Stimulated activated CD8-positive, alpha-beta memory T cell treated with anti-CD3 and anti-CD28 coated beads, Interleukin-7, amount 100 ng/mL, for 1 hour (primary cell): ENCODE results near the gene C2CD4C.
"Not testable (repeated sequence)": the region's sequence is repeated elsewhere in the genome, so short reads cannot be mapped to it uniquely, and the experiment has no call there.

ENCODE experiments used
- DNase-seq, 2 donors: peaks; one replicate each; pipeline ENCODE4 v3.0.0-alpha.2; 2020; ENCODE audit warnings: low read depth in 2 of 2

Gene C2CD4C

GRCh38 chr19:415292-415691 lies 6.3 kb upstream of the C2CD4C start:
- no peak for DNase-seq

DNA sequence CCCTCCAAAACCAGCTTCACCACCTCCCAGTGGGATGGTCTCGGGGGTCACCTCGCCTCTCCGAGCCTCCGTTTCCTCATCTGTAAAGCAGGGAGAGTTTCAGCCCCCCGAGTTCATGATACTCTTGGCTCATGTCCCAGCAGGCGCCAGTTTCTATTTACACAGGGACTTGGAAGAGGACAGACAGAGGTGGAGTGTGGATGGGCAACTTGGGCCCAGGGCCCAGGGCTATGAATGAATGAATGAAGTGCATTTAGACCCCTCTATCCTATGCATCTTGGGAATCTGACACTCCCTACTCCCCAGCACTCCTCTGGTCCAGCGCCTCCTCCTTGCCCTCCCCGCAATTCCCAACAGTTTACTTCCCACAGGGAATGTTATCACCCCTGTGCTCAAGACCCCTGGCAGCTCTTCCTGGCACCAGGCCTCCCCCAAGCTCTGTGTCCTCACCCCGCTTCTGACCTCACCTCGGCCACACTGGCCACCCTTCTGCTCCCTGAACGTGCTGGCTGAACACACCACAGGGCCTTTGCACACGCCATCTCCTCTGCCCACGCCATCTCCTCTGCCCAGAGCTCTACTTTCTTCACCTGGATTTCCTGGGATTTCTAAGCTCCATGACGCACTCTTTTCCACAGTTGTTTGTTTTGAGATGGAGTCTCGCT lies 4.9 kb upstream of the C2CD4C start:
- DNase-seq, result no peak

DNA sequence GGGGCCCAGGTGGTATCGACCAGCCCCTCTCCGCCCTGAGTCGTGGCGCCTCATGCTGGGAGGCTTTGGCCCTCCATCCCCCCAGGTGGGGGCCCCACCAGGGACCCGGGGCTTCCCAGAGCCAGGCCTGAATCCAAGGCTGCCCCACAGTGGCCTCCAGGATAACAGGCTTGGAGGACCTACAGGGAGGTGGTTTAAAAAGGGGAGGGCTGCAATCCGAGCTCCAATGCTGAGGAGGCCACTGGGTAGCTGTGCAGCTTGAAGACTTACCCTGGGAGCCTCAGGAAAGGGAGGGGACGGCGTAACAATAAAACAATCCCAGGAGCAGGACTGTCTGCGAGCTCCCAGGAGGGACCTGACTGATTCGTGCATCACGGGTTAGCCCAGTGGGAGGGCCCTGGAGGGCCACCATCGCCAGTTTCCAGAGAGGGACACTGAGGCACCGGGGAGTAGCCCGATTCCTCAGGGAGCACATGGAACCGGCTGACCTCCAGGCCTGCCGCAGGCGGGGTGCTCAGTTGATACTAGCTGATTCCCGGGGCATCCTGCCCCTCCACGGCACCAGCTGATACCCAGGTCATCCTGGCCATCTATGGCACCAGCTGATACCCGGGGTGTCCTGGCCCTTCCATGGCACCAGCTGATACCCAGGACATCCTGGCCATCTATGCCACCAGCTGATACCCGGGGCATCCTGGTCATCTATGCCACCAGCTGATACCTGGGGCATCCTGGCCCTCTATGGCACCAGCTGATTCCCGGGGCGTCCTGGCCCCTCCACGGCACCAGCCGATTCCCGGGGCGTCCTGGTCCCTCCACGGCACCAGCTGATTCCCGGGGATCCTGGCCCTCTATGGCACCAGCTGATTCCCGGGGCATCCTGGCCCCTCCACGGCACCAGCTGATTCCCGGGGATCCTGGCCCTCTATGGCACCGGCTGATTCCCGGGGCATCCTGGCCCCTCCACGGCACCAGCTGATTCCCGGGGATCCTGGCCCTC lies 3.7 kb upstream of the C2CD4C start:
- DNase-seq, result no peak

DNA sequence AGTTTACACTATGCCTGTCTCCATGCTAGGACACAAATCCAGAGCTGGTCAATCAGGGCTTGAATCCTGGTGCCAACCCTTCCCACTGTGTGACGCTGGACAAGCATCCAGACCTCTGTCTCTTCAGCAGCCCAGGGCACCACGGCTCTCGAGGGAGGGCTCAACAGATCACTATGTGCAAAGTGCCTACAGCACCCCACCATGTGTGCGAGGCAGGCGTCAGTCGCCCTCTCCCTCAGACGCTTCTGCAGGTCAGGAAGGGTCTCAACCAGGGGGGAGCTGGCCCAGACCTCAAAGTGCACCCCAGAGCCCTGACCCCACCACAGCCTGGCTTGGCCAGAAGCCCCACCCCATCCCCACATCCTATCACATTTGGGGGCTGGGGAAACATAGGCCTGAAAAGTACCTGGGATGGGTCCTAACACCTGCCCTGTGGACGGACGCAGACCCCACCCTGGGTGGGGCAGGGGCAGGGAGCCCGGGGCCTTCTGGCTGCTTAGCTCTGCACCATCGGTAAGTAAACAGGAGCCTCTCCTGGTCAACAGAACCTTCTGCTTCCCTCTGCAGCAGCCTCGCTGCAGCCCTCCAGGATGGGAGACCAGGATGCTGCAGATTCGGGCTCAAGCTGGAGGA lies 2.9 kb upstream of the C2CD4C start:
- no peak for DNase-seq

DNA sequence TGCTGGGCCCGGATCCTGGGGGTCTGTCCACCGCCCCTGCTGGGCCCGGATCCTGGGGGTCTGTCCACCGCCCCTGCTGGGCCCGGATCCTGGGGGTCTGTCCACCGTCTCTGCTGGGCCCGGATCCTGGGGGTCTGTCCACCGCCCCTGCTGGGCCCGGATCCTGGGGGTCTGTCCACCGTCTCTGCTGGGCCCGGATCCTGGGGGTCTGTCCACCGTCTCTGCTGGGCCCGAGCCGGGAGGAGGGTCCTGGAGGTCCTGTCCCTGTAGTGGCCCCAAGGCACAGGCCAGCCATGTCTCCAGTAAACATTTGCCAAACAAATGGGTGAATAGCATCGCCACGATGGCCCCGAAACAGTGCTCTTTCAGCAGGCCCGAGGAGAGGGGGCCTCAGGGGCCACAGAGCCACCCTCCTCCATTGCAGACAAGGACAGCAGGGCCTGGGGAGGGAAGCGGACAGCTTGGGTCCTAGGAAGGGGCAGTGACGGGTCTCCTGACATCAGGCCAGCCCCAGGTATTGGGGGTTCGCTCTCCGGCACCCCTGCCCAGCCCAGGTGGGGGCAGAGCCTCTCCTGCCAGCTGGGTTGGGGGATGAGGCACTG lies 2.3 kb upstream of the C2CD4C start:
- DNase-seq, result not testable (repeated sequence)

- no peak for DNase-seq
Measured at GRCh38 chr19:410243-410781, 1.4 kb upstream of the C2CD4C start.

DNA sequence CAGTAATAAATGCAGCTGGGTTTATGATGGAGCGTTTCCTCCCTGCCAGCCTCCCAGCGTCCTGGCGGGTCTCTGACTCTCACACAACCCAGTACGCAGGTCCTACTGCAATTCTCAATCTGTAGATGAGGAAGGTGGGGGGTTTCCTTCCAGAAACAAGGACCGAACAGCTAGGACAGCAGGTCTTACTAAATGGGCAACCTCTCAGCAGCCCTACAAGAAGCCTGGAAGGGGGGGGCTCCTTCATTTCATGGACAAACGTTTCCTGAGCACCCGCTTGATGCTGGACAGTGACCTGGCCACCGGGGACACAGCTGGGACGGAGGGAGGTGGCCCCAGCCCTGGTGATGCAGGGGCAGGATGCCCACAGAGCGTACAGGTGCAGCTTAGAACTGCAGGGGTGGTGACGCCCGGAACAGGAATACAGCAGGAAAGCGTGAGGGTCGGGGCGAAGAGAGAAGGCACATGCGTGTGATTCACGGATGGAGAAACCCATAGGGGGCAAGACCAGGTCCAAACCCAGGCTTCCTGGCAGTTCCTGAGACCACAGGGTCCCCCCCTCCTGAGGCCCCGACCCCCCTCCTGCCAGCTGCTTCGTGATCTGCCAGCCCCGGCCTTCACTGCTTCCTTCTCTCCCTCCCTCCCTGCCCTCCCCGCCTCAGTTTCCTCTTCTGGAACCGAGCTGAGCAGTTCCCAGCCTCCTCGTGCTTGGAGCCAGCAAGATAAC lies 732 bp upstream of the C2CD4C start:
- DNase-seq, result no peak

- DNase-seq, result no peak
Measured at GRCh38 chr19:408441-408901, 476 bp downstream of the C2CD4C start.

DNA sequence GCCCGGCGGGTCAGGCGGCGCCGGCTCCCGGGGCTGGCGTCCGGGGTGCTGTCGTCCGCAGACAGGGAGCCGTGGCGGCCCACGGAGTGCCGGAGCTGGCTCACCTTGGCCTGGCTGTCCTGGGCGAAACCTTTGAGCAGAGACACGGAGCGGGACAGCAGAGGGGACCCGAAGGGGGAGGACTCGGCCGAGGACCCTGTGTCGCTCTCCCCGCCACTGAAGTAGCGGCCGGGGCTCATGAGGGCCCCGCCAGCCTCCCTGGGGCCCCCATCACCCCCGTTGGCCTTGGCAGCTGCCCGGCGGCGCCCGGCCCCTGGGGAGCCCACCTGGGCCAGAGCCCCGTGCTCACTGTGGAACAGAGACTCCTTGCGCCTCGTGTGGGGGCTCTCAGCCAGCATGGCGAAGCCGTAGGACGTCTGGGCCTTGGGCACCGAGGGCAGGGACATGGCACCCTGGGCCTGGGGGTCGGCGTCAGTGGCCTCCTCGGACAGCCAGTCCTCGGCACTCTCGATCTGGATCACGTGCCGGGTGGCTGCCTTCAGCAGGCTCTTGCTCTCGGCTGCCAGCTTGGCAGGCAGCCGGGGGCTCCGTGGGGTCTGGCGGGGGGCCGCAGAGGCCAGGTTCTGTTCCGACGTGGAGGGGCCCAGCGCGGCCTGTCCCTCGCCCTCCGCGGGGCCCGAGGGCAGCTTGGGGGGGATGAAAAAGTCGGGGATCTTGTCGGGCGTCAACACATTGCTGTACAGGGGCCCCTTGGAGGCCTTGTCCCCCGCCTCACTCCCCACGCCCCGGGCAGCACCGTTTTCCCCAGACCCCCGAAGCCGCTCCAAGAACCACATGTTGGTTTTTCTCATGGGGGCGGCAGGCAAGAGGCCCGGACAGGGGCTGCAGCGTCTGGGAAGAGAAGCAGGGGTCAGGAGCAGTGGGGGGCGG lies 1.2 kb downstream of the C2CD4C start:
- no peak for DNase-seq

DNA sequence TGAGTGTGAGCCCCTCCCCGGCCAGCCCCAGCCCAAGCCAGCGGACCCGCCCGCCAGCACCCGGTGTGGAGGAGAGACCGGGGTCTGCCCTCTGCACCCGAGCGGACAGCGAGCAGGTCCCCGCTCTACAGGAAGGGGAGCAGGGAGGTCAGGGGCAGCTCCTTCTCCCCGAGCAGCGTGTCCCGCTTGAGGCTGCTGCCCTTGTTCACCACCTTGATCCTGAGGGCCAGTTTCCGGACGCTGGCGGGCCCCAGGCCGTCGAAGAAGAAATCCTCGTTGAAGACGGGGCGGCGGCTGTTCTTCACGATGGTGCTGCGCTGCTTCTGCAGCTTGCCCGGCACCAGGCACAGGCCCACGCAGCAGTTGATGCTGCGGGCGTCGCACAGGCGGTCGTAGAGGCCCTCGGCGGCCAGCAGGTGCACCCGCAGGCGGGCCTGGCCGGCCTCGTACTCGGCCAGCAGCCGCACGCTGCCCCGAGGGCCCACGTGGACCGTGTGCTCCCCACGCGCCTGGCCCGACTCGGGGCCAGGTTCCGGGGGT lies 1.9 kb downstream of the C2CD4C start:
- no peak for DNase-seq

DNA sequence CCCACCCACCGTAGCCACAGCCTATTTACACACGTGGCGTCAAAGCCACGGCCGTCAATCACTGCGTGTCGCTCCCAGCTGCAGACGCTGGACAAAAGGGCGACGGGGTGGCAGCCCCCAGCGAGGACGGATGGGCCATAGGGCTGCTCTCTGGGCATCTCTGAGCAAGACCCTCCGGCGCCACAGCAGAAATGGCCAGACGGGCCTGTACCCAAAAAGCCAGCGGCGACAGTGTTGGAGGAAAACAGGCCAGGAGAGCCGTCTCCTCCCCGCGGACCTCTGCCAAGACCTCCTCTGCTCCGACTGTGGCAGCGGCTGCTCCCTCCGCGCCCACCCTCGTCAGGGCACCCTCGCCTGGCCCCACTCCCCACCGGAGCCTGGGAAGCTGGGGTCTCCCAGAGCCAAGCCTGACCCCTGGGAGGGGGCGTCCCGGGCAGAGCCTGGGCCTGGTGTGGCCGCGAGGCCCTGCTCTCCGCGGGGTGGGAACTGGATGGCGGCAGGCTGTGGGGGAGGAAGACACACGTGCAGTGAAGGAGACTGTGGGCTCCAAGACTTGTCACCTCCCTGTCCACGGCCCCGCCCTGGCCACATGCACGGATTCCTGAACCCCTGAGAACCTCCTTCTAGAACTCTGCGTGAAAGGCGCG lies 2.7 kb downstream of the C2CD4C start:
- DNase-seq, result no peak

DNA sequence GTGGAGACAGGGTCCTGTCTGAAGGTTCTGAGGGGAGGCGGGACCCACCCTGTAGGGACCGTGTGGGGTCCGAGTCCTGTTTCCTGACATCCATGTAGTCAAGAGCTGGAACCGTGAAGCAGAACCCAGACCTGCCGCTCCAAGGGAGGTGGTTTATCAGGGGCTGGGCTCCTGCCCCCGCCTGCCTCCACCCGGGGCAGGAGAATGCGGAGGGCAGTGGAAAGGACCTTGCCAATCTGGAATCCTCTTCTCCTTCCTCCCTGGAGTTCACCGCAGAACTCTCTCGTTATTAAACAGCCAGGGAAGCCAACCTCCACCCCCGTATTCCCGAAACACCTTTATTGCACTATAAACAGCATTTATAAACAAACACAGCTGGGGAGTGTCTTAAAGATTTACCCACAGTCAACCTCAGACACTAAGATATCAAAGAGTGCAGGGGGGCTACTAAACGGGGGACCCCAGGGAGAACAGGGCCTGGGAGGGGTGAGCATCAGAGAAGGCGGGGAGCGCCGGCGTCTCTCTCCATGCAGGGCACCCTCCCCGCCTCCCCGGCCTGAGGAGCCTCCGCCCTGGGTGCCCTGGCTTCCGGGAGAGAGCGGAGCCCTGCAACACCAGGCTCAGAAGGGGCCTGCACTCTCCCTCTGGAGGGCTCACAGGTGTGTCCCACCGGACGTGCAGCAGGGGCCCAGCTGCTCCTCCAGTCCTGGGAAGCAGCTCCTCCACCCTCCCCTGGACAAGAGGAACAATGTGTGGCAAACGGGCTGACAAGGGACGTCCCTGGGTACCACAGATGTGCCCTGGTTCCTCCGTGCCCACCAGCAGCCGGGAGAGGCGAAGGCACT lies 3.6 kb downstream of the C2CD4C start:
- no peak for DNase-seq

- no peak for DNase-seq
Measured at GRCh38 chr19:403221-404027, 5.5 kb downstream of the C2CD4C start.

DNA sequence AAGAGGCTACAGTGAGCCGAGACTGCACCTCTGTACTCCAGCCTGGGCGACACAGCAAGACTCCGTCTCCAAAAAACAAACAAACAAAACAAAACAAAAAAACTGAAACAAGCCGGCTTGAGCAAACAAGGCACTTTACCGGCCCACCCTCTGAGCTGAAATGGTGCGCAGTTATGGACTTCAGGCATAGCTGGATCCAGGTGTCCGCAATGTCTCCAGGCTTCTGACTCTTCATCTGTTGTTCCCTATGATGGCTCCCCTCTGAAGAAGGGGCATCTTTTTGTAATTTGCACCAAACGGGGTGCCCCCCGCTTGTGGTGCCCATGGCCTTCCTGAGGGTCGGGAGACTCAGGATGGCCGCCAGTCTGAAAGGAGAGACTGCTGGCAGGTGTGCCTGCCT lies 6.2 kb downstream of the C2CD4C start:
- DNase-seq, result no peak

DNA sequence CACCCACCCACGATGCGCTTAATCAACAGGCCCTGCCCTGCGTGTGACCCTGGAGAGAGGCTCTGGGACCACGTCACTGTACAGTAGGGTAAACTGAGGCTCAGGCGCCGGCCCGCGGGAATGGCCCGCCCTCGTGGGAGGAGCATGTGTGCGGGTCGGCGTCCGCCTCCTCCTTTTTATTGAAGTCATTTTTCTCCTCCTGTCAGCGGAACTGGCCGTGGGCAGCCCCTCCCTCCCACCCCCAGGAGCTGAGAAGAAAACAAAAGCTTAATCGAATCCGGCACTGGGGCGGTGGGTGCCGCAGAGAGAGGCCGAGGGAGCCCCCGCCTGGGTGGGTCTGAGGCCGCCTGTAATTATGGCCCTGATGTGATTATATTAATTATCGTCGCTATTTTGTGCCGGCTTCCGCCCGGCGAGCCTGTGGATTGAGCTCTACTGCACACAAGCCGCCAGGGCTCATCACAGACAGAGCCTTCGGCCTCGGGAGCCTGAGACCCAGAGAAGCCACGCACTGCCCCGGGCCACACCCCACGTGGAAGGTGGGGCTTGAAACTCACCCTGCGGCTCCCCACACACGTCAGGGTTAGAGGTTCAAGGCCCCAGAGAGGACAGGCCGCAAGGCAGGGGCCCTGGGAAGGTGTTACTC lies 7.0 kb downstream of the C2CD4C start:
- DNase-seq, result no peak

DNA sequence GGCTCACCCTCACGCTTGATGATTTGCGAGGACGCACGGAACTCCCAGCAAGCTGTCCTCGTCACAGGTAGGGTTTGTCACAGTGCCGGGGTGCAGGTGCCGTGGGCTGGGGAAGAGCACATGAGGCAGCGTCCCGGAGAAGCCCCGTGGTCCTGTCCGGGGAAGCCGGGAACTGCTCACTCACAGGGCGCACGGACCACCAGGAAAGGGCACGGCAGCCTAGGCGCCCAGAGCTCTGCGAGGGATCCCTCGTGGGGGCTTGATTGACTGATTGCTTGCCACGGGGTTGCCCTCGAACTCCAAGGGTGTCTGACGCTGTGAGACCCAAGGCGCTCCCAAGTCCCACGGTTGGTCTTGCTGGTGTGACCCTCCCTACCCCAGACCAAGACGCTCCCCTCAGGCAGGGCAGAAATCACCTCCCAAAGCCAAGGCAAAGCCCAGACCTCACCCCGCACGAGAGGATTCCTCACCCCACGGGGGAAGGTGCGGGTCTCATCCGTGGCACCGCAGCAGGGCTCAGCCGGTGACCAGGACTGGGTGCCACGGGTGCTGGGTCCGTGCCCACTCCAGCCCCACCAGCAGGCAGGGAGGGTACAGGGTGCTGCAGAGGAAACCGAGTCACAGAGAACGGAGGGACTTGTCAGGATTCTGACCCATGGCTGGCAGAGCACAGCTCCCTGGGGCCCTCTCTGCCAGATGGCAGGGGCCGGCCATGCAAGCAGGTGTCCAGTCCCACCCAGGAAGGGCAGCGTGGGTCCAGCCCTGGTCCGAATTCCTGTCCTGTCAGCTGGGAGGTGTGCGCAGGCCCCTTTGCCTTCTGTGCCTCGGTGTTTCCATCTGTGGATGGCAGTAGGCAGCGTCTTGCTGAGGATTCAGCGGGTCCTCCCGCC lies 7.7 kb downstream of the C2CD4C start:
- no peak for DNase-seq
